ENCODE measurements around the gene RSRC1. TPM values are rescaled to one million over a fixed set of nuclear protein-coding genes. Genes with fewer than 3 reads are reported as not detected.
"Not testable (repeated sequence)": the region's sequence is repeated elsewhere in the genome, so short reads cannot be mapped to it uniquely, and the experiment has no call there.

The RSRC1 gene
- total RNA-seq, 2 experiments from 2014 or later, result 76.3 to 78.1 TPM

DNA sequence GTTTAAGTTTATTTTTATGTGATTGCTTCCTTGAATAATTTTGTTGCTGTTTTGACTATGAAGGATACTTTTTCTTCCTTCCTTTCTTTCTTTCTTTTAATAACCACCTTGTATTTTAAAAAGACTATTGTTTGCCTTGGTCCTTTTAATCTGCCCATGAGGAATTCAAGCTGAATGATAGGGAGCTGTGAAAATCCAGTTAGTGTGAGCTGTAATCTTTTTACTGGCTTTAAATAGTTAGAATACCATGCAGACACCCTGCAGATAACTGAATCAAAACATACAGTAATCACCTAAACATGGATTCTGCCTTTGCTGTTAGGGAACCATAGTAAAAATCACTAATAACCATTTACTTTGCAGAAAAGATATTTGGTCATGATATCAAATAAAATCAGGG, 110.7 kb downstream of the RSRC1 start:
- Histone ChIP-seq H3K36me3 (ENCODE audit: insufficient read depth, low read length) (peaks cover 1% of the 10 kb centered on the region; the same call in 1 of the 2 replicates), H3K9me3 (ENCODE audit: low read length) (no peaks in the 10 kb centered on the region), H3K4me3 (ENCODE audit: low read depth, low read length, poor library complexity, severe bottlenecking) (no peak overlapping the region), H3K9me2 (ENCODE audit: insufficient read depth, low read length) (no peaks in the 10 kb centered on the region), H2AFZ (ENCODE audit: low read length) (no peak overlapping the region), H3K4me2 (ENCODE audit: low read length) (no peak overlapping the region), H4K20me1 (ENCODE audit: insufficient read depth, low read length) (no peaks in the 10 kb centered on the region), H3K79me2 (ENCODE audit: insufficient read depth, low read depth, low read length) (no peaks in the 10 kb centered on the region), H3K4me1 (ENCODE audit: insufficient read depth, low read length, poor library complexity, severe bottlenecking) (no peaks in the 10 kb centered on the region), H3K27ac (ENCODE audit: low read depth, low read length, poor library complexity, severe bottlenecking) (no peak overlapping the region)
- DNase-seq (ENCODE audit: low spot score), result no peak
- ChIA-PET CTCF (ENCODE audit: unreplicated experiment) (no interaction called here), POLR2A (interaction anchor here (0.6 kb wide), 1 partner anchor 170 kb away, joined by 3 read pairs; no protein-coding TSS in a partner anchor)
- intact Hi-C loops (cut with micrococcal nuclease; ENCODE audit: unreplicated experiment), result no loop called here
- no peak for TF ChIP-seq EZH2phosphoT487 (IDR thresholded peaks at IDR 0.05; ENCODE audit: borderline replicate concordance, low read depth, low read length)
- TF ChIP-seq, protein P1, sequence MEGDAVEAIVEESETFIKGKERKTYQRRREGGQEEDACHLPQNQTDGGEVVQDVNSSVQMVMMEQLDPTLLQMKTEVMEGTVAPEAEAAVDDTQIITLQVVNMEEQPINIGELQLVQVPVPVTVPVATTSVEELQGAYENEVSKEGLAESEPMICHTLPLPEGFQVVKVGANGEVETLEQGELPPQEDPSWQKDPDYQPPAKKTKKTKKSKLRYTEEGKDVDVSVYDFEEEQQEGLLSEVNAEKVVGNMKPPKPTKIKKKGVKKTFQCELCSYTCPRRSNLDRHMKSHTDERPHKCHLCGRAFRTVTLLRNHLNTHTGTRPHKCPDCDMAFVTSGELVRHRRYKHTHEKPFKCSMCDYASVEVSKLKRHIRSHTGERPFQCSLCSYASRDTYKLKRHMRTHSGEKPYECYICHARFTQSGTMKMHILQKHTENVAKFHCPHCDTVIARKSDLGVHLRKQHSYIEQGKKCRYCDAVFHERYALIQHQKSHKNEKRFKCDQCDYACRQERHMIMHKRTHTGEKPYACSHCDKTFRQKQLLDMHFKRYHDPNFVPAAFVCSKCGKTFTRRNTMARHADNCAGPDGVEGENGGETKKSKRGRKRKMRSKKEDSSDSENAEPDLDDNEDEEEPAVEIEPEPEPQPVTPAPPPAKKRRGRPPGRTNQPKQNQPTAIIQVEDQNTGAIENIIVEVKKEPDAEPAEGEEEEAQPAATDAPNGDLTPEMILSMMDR (conservative IDR thresholded peaks at IDR 0.05; ENCODE audit: low read length), result no peak
- no TSS peak for BruUV-seq (replicated peaks)

DNA sequence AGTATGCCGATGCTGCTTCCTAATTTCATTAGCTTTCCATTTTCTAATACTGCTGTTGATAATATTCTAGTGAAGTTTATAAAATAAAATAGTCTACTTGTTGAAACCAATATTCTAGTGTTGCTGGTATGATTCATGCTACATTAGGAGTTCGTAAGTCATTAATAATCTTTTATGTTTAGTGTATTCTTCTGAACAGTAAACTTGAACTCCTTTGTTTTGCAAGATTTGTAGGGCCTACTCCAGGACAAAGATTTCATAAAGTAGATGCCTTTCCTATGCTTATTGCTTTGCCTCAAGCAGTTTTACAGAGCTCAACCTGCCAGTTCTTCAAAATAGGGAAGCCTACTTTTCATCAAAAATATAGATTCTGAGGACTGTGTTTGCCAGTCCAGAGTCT, 111.5 kb downstream of the RSRC1 start:
- no peaks in the 10 kb centered on the region for H3K9me2 ChIP-seq (ENCODE audit: insufficient read depth, low read length)
- DNase-seq (ENCODE audit: low spot score), result no peak
- no peaks in the 10 kb centered on the region for H3K4me1 ChIP-seq (ENCODE audit: insufficient read depth, low read length, poor library complexity, severe bottlenecking)
- TF ChIP-seq EZH2phosphoT487 (IDR thresholded peaks at IDR 0.05; ENCODE audit: borderline replicate concordance, low read depth, low read length), result no peak
- TF ChIP-seq, protein P1 (conservative IDR thresholded peaks at IDR 0.05; ENCODE audit: low read length), result no peak
- H4K20me1 ChIP-seq (ENCODE audit: insufficient read depth, low read length), result no peaks in the 10 kb centered on the region
- no peaks in the 10 kb centered on the region for H3K9me3 ChIP-seq (ENCODE audit: low read length)
- ChIA-PET CTCF (ENCODE audit: unreplicated experiment) (no interaction called here), POLR2A (no interaction called here)
- peaks cover 4% of the 10 kb centered on the region; the same call in 1 of the 2 replicates for H3K36me3 ChIP-seq (ENCODE audit: insufficient read depth, low read length)
- H3K27ac ChIP-seq (ENCODE audit: low read depth, low read length, poor library complexity, severe bottlenecking), result no peak overlapping the region
- no peak overlapping the region for H3K4me2 ChIP-seq (ENCODE audit: low read length)
- no TSS peak for BruUV-seq (replicated peaks)
- no peaks in the 10 kb centered on the region for H3K79me2 ChIP-seq (ENCODE audit: insufficient read depth, low read depth, low read length)
- no peak overlapping the region for H3K4me3 ChIP-seq (ENCODE audit: low read depth, low read length, poor library complexity, severe bottlenecking)
- intact Hi-C loops (cut with micrococcal nuclease; ENCODE audit: unreplicated experiment), result no loop called here
- no peak overlapping the region for H2AFZ ChIP-seq (ENCODE audit: low read length)

DNA sequence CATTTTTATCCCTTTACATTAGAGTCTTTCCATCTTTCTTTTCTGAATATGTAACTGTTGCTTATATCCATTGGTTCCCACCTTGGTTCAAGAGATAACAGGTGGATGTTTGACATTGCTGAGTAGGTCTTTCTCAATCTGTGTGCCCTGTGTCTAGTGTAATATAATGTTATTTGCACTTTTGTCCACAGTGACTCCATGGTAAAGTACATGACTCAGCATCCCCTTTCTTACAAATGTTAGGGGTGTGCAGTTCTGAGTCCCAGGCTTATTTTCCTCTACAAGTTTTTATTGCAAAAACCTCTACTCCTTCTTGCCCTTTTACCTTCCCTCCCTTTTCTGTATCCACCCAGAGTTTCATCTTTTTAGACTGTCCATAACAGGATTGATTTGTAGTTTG, 116.5 kb downstream of the RSRC1 start:
- intact Hi-C loops (cut with micrococcal nuclease; ENCODE audit: unreplicated experiment), result no loop called here
- DNase-seq (ENCODE audit: low spot score), result no peak

DNA sequence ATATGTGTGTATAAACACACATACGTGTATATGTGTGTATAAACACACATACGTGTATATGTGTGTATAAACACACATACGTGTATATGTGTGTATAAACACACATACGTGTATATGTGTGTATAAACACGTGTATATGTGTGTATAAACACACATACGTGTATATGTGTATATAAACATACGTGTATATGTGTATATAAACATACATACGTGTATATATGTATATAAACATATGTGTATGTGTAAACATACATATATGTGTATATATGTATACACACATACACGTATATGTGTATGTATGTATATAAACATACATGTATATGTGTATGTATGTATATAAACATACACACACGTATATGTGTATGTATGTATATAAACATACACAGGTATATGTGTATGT, 119.1 kb downstream of the RSRC1 start:
- H3K9me2 ChIP-seq (ENCODE audit: insufficient read depth, low read length); H3K27ac ChIP-seq (ENCODE audit: low read depth, low read length, poor library complexity, severe bottlenecking); H2AFZ ChIP-seq (ENCODE audit: low read length); H3K36me3 ChIP-seq (ENCODE audit: insufficient read depth, low read length); POLR2A ChIA-PET; BruUV-seq (replicated peaks); intact Hi-C loops (cut with micrococcal nuclease; ENCODE audit: unreplicated experiment); H3K4me2 ChIP-seq (ENCODE audit: low read length); H3K79me2 ChIP-seq (ENCODE audit: insufficient read depth, low read depth, low read length); CTCF ChIA-PET (ENCODE audit: unreplicated experiment); H3K4me3 ChIP-seq (ENCODE audit: low read depth, low read length, poor library complexity, severe bottlenecking); H3K4me1 ChIP-seq (ENCODE audit: insufficient read depth, low read length, poor library complexity, severe bottlenecking); H3K9me3 ChIP-seq (ENCODE audit: low read length); DNase-seq (ENCODE audit: low spot score); H4K20me1 ChIP-seq (ENCODE audit: insufficient read depth, low read length): not testable (repeated sequence)

More for the DNA sequence above, 116.5 kb downstream of the RSRC1 start:
- no peak overlapping the region for H3K27ac ChIP-seq (ENCODE audit: low read depth, low read length, poor library complexity, severe bottlenecking)
- peaks cover 7% of the 10 kb centered on the region; the same call in 1 of the 2 replicates for H3K36me3 ChIP-seq (ENCODE audit: insufficient read depth, low read length)
- CTCF ChIA-PET (ENCODE audit: unreplicated experiment), result no interaction called here
- H3K9me2 ChIP-seq (ENCODE audit: insufficient read depth, low read length), result no peaks in the 10 kb centered on the region
- no peak overlapping the region for H3K4me2 ChIP-seq (ENCODE audit: low read length)
- H3K4me3 ChIP-seq (ENCODE audit: low read depth, low read length, poor library complexity, severe bottlenecking), result no peak overlapping the region
- no peak for TF ChIP-seq EZH2phosphoT487 (IDR thresholded peaks at IDR 0.05; ENCODE audit: borderline replicate concordance, low read depth, low read length)
- TF ChIP-seq, protein P1 (conservative IDR thresholded peaks at IDR 0.05; ENCODE audit: low read length), result no peak
- H3K9me3 ChIP-seq (ENCODE audit: low read length), result peaks cover 6% of the 10 kb centered on the region; the same call in 1 of the 2 replicates
- H2AFZ ChIP-seq (ENCODE audit: low read length), result no peak overlapping the region
- H4K20me1 ChIP-seq (ENCODE audit: insufficient read depth, low read length), result no peaks in the 10 kb centered on the region
- H3K4me1 ChIP-seq (ENCODE audit: insufficient read depth, low read length, poor library complexity, severe bottlenecking), result no peaks in the 10 kb centered on the region
- POLR2A ChIA-PET, result no interaction called here
- BruUV-seq (replicated peaks), result no TSS peak
- H3K79me2 ChIP-seq (ENCODE audit: insufficient read depth, low read depth, low read length), result no peaks in the 10 kb centered on the region
